Posterior vena cava (tissue), 2 donors: Measurements from ENCODE around the gene FAM171A2. TPM values are rescaled to one million over a fixed set of nuclear protein-coding genes. Genes with fewer than 3 reads are reported as not detected.
"Not testable (repeated sequence)": the region's sequence is repeated elsewhere in the genome, so short reads cannot be mapped to it uniquely, and the experiment has no call there.

Source experiments
- DNase-seq: peaks from one replicate; pipeline ENCODE4 v3.0.0-alpha.2; 2020; ENCODE audit warnings: low spot score
- intact Hi-C, 2 donors: fragments of 100-400 bp; cut with DNase I; formaldehyde crosslinking; loops; one replicate each; pipeline versions ENCODE4 v1.14.1 to v1.14.2; 2022 to 2023
- total RNA-seq, 2 donors: library from RNA; stranded (reverse); fragmentation: NEBNext Ultra II Directional; extraction: Animal tissue kit (Norgen Biotek cat#: 25700); gene quantifications; one replicate each; pipeline ENCODE4 v1.2.1, GENCODE V29; 2021
- donor health status: DM: yes; HTN: yes; CAD: no.
- donor health status: DM: yes; HTN: yes; CAD: no.

The FAM171A2 gene
- total RNA-seq, 2 donors from 2014 or later: 0.43 to 0.69 TPM

GRCh38 chr17:44330263-44330662 is 33.4 kb downstream of the FAM171A2 start:
- intact Hi-C loops: loop anchor here in 1 of 2 donors (2.0 kb wide), 1 partner anchor 119 kb away; no protein-coding TSS in a partner anchor
- DNase-seq: not testable (repeated sequence)

- intact Hi-C loops: not testable (repeated sequence)
Measured at GRCh38 chr17:44329516-44329915, 34.1 kb downstream of the FAM171A2 start.

GRCh38 chr17:44327715-44328449 is 35.8 kb downstream of the FAM171A2 start:
- intact Hi-C loops: no loop called here
- no peak for DNase-seq

More at GRCh38 chr17:44329516-44329915, 34.1 kb downstream of the FAM171A2 start:
- DNase-seq: not testable (repeated sequence)

- peak; percentile 99 for DNase-seq
- intact Hi-C loops: no loop called here
Measured at GRCh38 chr17:44326861-44327444, 36.7 kb downstream of the FAM171A2 start.

GRCh38 chr17:44324571-44325275 is 38.9 kb downstream of the FAM171A2 start, which contains the start of gene SLC25A39:
Gene SLC25A39 (minus strand): TSS chr17:44324823. CDS start chr17:44323562, 1,261 bp downstream.
- DNase-seq: peak; percentile 99
- intact Hi-C loops: loop anchor here in 1 of 2 donors (2.0 kb wide), 1 partner anchor 112 kb away; no protein-coding TSS in a partner anchor

GRCh38 chr17:44324092-44324570 is 39.5 kb downstream of the FAM171A2 start:
- intact Hi-C loops: loop anchor here in 1 of 2 donors (2.0 kb wide), 1 partner anchor 111 kb away; no protein-coding TSS in a partner anchor
- DNase-seq: no peak

- intact Hi-C loops: loop anchor here in 1 of 2 donors (2.0 kb wide), 1 partner anchor 111 kb away; no protein-coding TSS in a partner anchor
Measured at GRCh38 chr17:44323359-44324091, 40.1 kb downstream of the FAM171A2 start.

GRCh38 chr17:44322236-44322895 is 41.3 kb downstream of the FAM171A2 start:
- intact Hi-C loops: no loop called here

More at GRCh38 chr17:44323359-44324091, 40.1 kb downstream of the FAM171A2 start:
- no peak for DNase-seq

GRCh38 chr17:44321246-44322120 is 42.2 kb downstream of the FAM171A2 start:
- DNase-seq: no peak
- intact Hi-C loops: no loop called here

More at GRCh38 chr17:44322236-44322895, 41.3 kb downstream of the FAM171A2 start:
- no peak for DNase-seq

GRCh38 chr17:44320066-44320465 is 43.6 kb downstream of the FAM171A2 start:
- no peak for DNase-seq
- intact Hi-C loops: no loop called here

- no peak for DNase-seq
- intact Hi-C loops: no loop called here
Measured at GRCh38 chr17:44318077-44318892, 45.4 kb downstream of the FAM171A2 start.

- no peak for DNase-seq
- intact Hi-C loops: no loop called here
Measured at GRCh38 chr17:44317545-44317944, 46.1 kb downstream of the FAM171A2 start.

- DNase-seq: no peak
- intact Hi-C loops: no loop called here
Measured at GRCh38 chr17:44315760-44316731, 47.6 kb downstream of the FAM171A2 start.

GRCh38 chr17:44314869-44315661 is 48.6 kb downstream of the FAM171A2 start:
- DNase-seq: no peak
- intact Hi-C loops: no loop called here

- intact Hi-C loops: no loop called here
- DNase-seq: no peak
Measured at GRCh38 chr17:44314524-44314868, 49.2 kb downstream of the FAM171A2 start.
